Activated naive CD4-positive, alpha-beta T cell treated with anti-CD3 and anti-CD28 coated beads for 36 hours (primary cell): ENCODE data around the gene FHIT. TPM values are rescaled to one million over a fixed set of nuclear protein-coding genes. Genes with fewer than 3 reads are reported as not detected.
"Not testable (repeated sequence)": the region's sequence is repeated elsewhere in the genome, so short reads cannot be mapped to it uniquely, and the experiment has no call there.

Experiments
- CTCF ChIA-PET: fragments of 350-600 bp; sonication (Branson Sonifier 250); formaldehyde crosslinking; loops from one replicate; lab custom pipeline; 2021; ENCODE audit warnings: antibody characterized with exemption; lab: Charles Lee
- DNase-seq: peaks from one replicate; pipeline ENCODE4 v3.0.0-alpha.2; 2020
- H3K27ac Mint-ChIP-seq: one replicate; pipeline ENCODE4 v1.8.0; 2021; ENCODE audit warnings: mild to moderate bottlenecking, mixed read lengths
- H3K27me3 Mint-ChIP-seq: one replicate; pipeline ENCODE4 v1.8.0; 2021; ENCODE audit warnings: low read depth, mixed read lengths
- H3K36me3 Mint-ChIP-seq: one replicate; pipeline ENCODE4 v1.8.0; 2021; ENCODE audit warnings: low read depth, mixed read lengths
- H3K4me1 Mint-ChIP-seq: one replicate; pipeline ENCODE4 v1.8.0; 2021; ENCODE audit warnings: low read depth, mixed read lengths
- H3K4me3 Mint-ChIP-seq: one replicate; pipeline ENCODE4 v1.8.0; 2021; ENCODE audit warnings: mild to moderate bottlenecking, moderate library complexity, mixed read lengths
- H3K9me3 Mint-ChIP-seq: one replicate; pipeline ENCODE4 v1.8.0; 2021; ENCODE audit warnings: mixed read lengths
- intact Hi-C: fragments of 100-400 bp; cut with micrococcal nuclease; formaldehyde crosslinking; loops from one replicate; pipeline ENCODE4 v1.15.1; 2023
- total RNA-seq, 2 experiments: library from RNA; stranded (reverse); gene quantifications; one replicate each; pipeline ENCODE4 v1.2.3, GENCODE V29; 2021

FHIT gene
- total RNA-seq, 2 experiments from 2014 or later: 20.2 to 22.7 TPM

DNA sequence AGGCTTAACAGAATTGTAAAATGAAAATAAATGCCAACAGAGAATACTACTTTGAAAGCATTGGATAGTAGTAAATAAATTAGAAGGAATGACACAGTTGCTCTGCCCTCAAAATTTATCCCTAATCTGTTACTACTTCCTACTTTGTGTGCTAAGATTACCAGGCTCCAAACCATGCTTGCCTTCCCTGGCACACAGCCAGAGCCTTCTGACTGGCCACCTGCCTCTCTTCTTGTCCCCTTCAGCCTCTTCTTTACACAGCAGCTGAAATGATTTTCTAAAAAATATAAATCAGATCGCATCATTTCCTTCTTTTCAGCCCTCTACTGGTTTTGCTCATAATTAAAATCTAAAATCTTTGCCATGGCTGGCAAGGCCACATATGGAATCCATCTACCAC, 334.1 kb downstream of the FHIT start:
- H3K4me1 Mint-ChIP-seq: no peaks in the 10 kb centered on the region
- no peak for DNase-seq
- H3K36me3 Mint-ChIP-seq: no peaks in the 10 kb centered on the region
- CTCF ChIA-PET: no interaction called here
- intact Hi-C loops: no loop called here
- H3K4me3 Mint-ChIP-seq: no peak overlapping the region
- no peaks in the 10 kb centered on the region for H3K9me3 Mint-ChIP-seq
- H3K27ac Mint-ChIP-seq: no peak overlapping the region
- H3K27me3 Mint-ChIP-seq: no peaks in the 10 kb centered on the region

DNA sequence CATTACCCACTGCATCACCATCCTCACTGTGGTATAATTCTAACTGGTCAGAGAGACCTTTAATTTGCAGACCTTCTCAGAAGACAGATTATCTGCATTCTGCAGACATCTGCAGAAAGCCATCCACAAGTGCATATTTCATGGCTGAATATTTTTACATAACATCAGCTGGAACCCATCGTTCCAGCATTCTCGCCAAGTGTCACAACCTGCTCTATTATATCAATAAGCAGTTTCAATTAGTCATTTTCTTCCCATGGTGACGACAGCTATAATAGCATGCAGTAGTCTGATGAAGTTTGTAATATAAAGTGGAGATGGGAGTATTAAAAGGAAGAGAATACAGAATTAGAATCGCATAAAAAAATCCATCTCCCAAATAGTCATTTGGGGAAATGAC, 334.7 kb downstream of the FHIT start:
- Mint-ChIP-seq H3K9me3 (no peaks in the 10 kb centered on the region), H3K36me3 (no peaks in the 10 kb centered on the region), H3K27ac (no peak overlapping the region), H3K27me3 (no peaks in the 10 kb centered on the region), H3K4me1 (no peaks in the 10 kb centered on the region), H3K4me3 (no peak overlapping the region)
- DNase-seq: no peak
- intact Hi-C loops: no loop called here
- CTCF ChIA-PET: no interaction called here

DNA sequence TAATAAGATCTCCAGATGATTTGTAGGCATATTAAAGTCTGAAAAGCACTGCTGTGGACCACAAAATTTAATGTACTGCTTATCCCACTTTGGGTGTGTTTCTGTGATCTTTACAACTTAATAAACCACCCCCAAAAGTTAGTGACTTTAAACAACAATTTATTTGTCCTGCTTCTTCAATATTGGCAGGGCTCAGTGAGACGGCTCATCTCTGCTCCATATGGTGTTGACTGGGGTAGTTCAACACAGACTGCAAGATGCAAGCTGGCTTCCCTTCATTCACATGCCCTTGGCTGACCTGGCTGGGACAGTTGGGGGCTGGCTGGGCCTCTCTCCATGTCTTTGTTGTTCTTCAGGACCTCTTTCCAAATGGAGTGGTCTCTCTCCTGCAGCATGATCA, 337.8 kb downstream of the FHIT start:
- Mint-ChIP-seq H3K27me3 (no peaks in the 10 kb centered on the region), H3K4me1 (no peaks in the 10 kb centered on the region), H3K4me3 (no peak overlapping the region), H3K27ac (no peak overlapping the region), H3K9me3 (no peaks in the 10 kb centered on the region), H3K36me3 (no peaks in the 10 kb centered on the region)
- DNase-seq: no peak
- intact Hi-C loops: no loop called here
- CTCF ChIA-PET: no interaction called here

DNA sequence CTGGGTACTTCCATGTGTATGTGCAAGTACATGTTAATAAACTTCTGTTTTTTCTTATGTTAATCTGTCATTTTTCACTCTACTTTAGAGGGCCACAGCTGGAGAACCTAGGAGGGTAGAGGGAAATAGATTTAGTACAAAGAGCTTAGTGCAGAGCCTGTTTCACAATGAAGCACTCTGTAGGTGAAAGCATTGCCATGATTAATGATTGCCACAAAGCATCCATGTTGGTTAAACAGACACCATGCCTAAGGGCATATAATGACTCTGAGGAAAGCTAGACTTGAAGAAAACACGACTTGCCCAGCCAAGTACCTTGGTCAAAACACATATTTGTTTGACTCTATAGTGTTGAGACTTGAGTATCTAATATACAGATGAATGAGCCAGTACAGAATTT, 338.4 kb downstream of the FHIT start:
- H3K27me3 Mint-ChIP-seq: no peaks in the 10 kb centered on the region
- H3K4me1 Mint-ChIP-seq: no peaks in the 10 kb centered on the region
- no peak overlapping the region for H3K4me3 Mint-ChIP-seq
- H3K27ac Mint-ChIP-seq: no peak overlapping the region
- no peaks in the 10 kb centered on the region for H3K9me3 Mint-ChIP-seq
- DNase-seq: no peak
- intact Hi-C loops: no loop called here
- H3K36me3 Mint-ChIP-seq: no peaks in the 10 kb centered on the region
- CTCF ChIA-PET: no interaction called here

DNA sequence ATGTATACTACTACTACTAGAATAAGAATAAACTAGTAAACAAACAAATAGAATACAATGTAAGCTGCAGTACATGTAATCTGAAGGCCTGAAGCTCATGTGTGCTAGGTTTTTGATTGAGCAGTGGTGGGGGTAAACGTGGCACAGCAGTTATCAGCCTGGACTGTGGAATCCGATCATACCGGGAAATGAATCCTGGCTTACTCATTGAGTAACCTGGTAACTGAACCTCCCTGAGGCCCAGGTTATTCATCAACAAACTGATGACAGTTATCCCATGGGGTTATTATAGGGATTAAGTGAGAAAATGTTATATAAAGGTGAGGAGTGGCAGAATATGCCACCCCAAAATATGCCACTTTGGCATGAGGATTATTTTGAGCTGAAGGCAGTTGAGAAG, 339.1 kb downstream of the FHIT start:
- Mint-ChIP-seq H3K4me1 (no peaks in the 10 kb centered on the region), H3K4me3 (no peak overlapping the region), H3K9me3 (no peaks in the 10 kb centered on the region), H3K27me3 (no peaks in the 10 kb centered on the region), H3K27ac (no peak overlapping the region), H3K36me3 (no peaks in the 10 kb centered on the region)
- no peak for DNase-seq
- CTCF ChIA-PET: no interaction called here
- intact Hi-C loops: no loop called here

DNA sequence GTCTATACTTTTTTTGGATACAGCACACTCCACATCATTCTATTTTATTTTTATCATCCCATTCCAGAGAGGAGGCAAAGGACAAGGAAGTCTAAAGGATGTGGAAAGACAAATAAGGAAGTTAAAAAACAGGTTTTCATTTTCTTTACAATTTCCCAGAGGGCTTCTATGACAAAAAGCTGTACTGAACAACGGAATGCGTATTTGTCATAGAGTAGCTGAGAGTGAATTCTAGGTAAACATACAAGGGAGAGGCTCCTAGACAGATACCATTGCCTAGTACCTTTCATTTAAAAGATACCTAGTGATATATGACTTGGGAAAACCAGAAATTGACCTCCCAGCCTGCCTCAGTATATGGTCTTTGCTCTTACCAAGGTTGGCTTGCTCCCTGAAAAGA, 341.7 kb downstream of the FHIT start:
- CTCF ChIA-PET: interaction anchor here (1.3 kb wide), 1 partner anchor 9 kb away, joined by 3 read pairs; no protein-coding TSS in a partner anchor
- no peaks in the 10 kb centered on the region for H3K4me1 Mint-ChIP-seq

DNA sequence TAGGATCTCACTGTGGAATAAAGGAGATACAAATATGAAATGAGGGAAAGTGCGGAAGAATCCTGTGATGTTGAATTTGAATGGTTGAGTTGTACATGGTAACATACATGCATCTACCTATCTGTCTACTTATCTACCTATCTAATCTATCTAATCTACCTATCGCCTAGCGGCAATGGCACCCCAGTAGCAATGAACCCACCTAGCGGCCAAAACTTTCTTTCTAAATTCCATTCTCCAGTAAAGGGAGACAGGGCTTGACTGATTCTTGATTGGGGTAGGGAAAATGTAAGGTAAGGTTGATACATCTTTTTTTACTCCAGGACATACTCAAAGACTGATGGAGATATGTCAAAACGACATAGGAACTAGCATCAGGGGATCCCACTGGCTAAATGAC, 345.0 kb downstream of the FHIT start:
- intact Hi-C loops: loop anchor here (5.0 kb wide), 1 partner anchor 581 kb away; no protein-coding TSS in a partner anchor
- no peaks in the 10 kb centered on the region for H3K36me3 Mint-ChIP-seq
- CTCF ChIA-PET: no interaction called here
- H3K27ac Mint-ChIP-seq: no peak overlapping the region
- H3K27me3 Mint-ChIP-seq: no peaks in the 10 kb centered on the region
- H3K4me3 Mint-ChIP-seq: no peak overlapping the region
- no peaks in the 10 kb centered on the region for H3K9me3 Mint-ChIP-seq
- DNase-seq: no peak
- H3K4me1 Mint-ChIP-seq: no peaks in the 10 kb centered on the region

More for the DNA sequence above, 341.7 kb downstream of the FHIT start:
- Mint-ChIP-seq H3K27me3 (no peaks in the 10 kb centered on the region), H3K36me3 (no peaks in the 10 kb centered on the region), H3K27ac (no peak overlapping the region), H3K9me3 (no peaks in the 10 kb centered on the region), H3K4me3 (no peak overlapping the region)
- no peak for DNase-seq
- intact Hi-C loops: loop anchor here (5.0 kb wide), 1 partner anchor 578 kb away; no protein-coding TSS in a partner anchor

DNA sequence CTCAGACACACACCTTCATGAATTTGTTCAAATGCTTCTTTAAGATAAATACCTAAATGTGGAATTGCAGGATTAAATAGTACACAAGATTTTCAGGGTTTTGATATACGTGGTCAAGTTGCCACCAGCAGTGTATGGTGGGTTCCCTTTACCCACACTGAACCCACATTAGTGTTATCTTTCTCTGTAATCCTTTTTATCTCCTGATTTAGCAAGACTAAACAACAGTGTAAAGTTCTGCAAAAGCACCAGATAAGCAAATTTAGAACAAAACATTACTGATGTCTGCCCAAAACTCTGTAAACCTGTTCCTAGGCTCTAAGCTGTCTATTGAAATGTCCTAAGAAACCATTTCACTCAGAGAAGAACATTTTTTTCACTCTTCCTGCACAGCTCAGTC, 352.9 kb downstream of the FHIT start:
- no peaks in the 10 kb centered on the region for H3K9me3 Mint-ChIP-seq
- CTCF ChIA-PET: no interaction called here
- H3K4me3 Mint-ChIP-seq: no peak overlapping the region
- no peak for DNase-seq
- no peaks in the 10 kb centered on the region for H3K36me3 Mint-ChIP-seq
- H3K27me3 Mint-ChIP-seq: no peaks in the 10 kb centered on the region
- H3K27ac Mint-ChIP-seq: no peak overlapping the region
- intact Hi-C loops: no loop called here
- H3K4me1 Mint-ChIP-seq: peaks cover 2% of the 10 kb centered on the region

DNA sequence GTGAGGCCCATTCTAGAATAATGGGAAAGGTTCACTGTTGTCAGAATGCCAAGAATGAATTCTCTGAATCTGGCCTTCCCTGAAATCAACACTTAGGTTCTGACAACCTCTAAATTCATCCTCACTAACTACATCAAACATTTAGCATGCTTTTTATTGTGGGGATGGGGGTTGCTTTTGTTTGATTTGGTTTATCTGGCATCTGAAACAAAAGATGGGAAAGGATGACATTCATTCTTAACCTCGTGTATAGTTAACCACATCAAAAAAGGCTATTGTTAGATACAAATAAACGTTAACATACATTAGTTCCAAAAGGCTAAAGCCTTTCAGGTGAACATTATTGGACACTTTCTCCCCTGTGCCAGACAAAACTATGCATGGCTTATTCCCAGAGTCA, 357.3 kb downstream of the FHIT start:
- Mint-ChIP-seq H3K27ac (no peak overlapping the region), H3K4me1 (peaks cover 2% of the 10 kb centered on the region), H3K9me3 (no peaks in the 10 kb centered on the region), H3K36me3 (no peaks in the 10 kb centered on the region), H3K4me3 (no peak overlapping the region), H3K27me3 (no peaks in the 10 kb centered on the region)
- DNase-seq: no peak
- CTCF ChIA-PET: no interaction called here
- intact Hi-C loops: no loop called here

DNA sequence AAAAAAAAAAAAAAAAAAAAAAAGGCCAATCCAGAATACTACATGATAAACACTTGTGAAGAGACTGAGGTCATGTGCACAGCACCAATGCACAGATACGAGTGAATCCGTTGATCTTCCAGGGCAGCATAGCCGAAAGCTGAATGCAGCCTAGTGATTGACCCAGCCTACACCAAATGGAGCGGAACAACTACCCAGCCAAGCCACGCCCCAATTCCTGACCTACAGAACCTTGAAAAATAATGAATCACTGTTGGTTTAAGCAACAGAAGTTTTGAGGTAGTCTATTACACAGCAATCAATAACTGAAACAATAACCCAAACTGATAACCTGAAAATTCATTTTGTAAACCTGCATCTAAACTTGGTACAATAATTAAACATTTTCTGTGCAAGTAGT, 361.0 kb downstream of the FHIT start:
- no peak overlapping the region for H3K27ac Mint-ChIP-seq
- H3K27me3 Mint-ChIP-seq: no peaks in the 10 kb centered on the region
- H3K36me3 Mint-ChIP-seq: no peaks in the 10 kb centered on the region
- no peaks in the 10 kb centered on the region for H3K9me3 Mint-ChIP-seq
- no peak for DNase-seq
- H3K4me3 Mint-ChIP-seq: no peak overlapping the region
- H3K4me1 Mint-ChIP-seq: peaks cover 2% of the 10 kb centered on the region
- CTCF ChIA-PET: no interaction called here
- intact Hi-C loops: no loop called here

DNA sequence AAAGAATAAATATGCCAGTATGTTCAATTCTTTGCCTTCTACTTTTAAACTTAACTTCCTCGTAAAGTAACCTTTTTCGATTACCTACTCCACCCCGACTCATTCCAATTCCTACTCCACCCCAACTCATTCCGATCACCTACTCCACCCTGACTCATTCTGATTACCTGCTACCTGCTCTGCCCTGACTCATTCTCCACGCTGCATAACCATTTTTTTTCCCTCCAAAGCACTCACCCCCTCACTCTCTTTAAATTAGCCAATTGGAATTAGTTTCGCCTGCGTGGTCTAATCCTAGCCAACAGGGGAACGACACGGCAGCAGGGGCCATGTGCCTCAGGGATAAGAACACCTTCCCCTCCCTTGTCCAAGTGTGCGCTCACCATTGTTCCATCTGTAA, 362.3 kb downstream of the FHIT start:
- CTCF ChIA-PET, H3K27me3 Mint-ChIP-seq, intact Hi-C loops, H3K4me3 Mint-ChIP-seq, H3K9me3 Mint-ChIP-seq, H3K36me3 Mint-ChIP-seq, H3K27ac Mint-ChIP-seq, H3K4me1 Mint-ChIP-seq, DNase-seq: not testable (repeated sequence)

DNA sequence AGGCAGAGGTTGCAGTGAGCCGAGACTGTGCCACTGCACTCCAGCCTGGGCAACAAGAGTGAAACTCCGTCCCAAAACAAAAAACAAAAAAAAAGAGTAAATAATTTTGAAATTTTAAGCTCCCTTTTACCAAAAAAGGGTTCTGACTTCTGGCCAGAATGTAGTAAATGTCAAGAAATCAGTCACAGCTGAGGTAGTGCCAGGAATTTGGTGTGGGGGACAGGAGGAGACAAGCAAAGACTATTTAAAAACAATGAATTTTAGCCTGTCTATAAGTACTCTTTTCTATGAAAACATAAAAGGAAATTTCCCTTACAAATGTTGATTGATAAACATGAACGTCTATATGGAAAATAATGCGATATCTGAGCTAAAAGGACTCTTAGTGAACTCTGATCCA, 363.7 kb downstream of the FHIT start:
- Mint-ChIP-seq H3K27ac (no peak overlapping the region), H3K36me3 (no peaks in the 10 kb centered on the region), H3K9me3 (peaks cover 7% of the 10 kb centered on the region), H3K4me3 (no peak overlapping the region), H3K27me3 (no peaks in the 10 kb centered on the region), H3K4me1 (no peaks in the 10 kb centered on the region)
- intact Hi-C loops: no loop called here
- CTCF ChIA-PET: no interaction called here
- no peak for DNase-seq

DNA sequence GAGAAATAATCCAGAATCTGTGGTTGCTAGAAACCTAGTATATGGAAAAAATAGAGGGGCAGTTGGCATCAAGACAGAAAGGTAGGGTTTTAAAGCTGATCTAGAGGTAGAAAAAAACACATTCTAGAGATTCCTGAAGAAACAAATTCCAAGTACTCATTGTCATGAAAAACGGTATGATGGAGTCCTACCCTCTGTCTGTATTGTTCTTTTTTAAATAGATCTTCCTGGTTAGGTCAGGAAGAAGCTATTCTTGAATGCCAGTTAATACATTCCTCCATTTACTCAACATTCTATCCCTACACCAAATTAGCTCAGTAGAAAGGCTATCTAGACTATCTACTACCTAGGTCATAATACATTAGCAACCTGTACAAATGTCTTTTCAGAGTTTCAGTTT, 364.7 kb downstream of the FHIT start:
- CTCF ChIA-PET: no interaction called here
- no peaks in the 10 kb centered on the region for H3K27me3 Mint-ChIP-seq
- H3K4me1 Mint-ChIP-seq: no peaks in the 10 kb centered on the region
- DNase-seq: no peak
- H3K36me3 Mint-ChIP-seq: no peaks in the 10 kb centered on the region
- peaks cover 10% of the 10 kb centered on the region for H3K9me3 Mint-ChIP-seq
- H3K4me3 Mint-ChIP-seq: no peak overlapping the region
- H3K27ac Mint-ChIP-seq: no peak overlapping the region
- intact Hi-C loops: no loop called here

DNA sequence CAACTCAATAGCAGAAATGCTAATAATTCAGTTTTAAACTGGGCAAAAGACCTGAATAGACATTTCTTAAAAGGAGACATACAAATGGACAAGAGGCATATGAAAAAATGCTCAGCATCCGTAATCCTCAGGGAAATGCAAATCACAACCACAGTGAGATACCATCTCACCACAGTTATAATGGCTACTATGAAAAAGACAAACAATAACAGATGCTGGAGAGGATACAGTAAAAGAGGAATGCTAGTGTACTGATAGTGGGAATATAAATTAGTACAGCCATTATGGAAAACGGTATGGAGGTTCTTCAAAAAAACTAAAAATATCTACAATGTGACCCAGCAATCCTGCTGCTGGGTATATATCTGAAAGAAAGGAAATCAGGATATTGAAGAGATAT, 367.2 kb downstream of the FHIT start:
- H3K27me3 Mint-ChIP-seq: no peaks in the 10 kb centered on the region
- intact Hi-C loops: no loop called here
- CTCF ChIA-PET: no interaction called here
- no peak for DNase-seq
- peaks cover 21% of the 10 kb centered on the region for H3K9me3 Mint-ChIP-seq
- no peaks in the 10 kb centered on the region for H3K4me1 Mint-ChIP-seq
- no peak overlapping the region for H3K27ac Mint-ChIP-seq
- no peak overlapping the region for H3K4me3 Mint-ChIP-seq
- H3K36me3 Mint-ChIP-seq: peaks cover 3% of the 10 kb centered on the region
